Psoas muscle (tissue), 8 donors: ENCODE results near the gene PANK4. TPM values are rescaled to one million over a fixed set of nuclear protein-coding genes. Genes with fewer than 3 reads are reported as not detected.

Source experiments
- ATAC-seq, 4 donors: fragments of 200-7000 bp; cut with Tn5 transposase; one replicate each; pipeline ENCODE4 v1.9.1; 2020; ENCODE audit warnings: moderate library complexity in 3 of 4, mild to moderate bottlenecking in 2 of 4
- DNase-seq, 2 donors: peaks; one replicate each; pipeline ENCODE4 v3.0.0-alpha.2; 2020
- H3K27ac ChIP-seq: fragments of 200-600 bp; one replicate; pipeline ENCODE4 v1.8.0; 2022
- H3K27me3 ChIP-seq, 3 donors: fragments of 200-600 bp in 1 of 3; one replicate each; pipeline versions ENCODE4 v1.6.1 to v1.8.0; 2013 to 2022; ENCODE audit warnings: low read length in 2 of 3, mild to moderate bottlenecking in 2 of 3, moderate library complexity in 1 of 3; ENCODE audit not compliant: insufficient read depth in 3 of 3
- H3K36me3 ChIP-seq, 2 donors: fragments of 200-600 bp in 1 of 2; one replicate each; pipeline versions ENCODE4 v1.6.1 to v1.8.0; 2013 to 2022; ENCODE audit warnings: low read depth in 1 of 2, mild to moderate bottlenecking in 1 of 2, moderate library complexity in 1 of 2; ENCODE audit not compliant: insufficient read depth in 1 of 2
- H3K4me1 ChIP-seq: fragments of 200-600 bp; one replicate; pipeline ENCODE4 v1.8.0; 2022
- H3K4me3 ChIP-seq: fragments of 200-600 bp; one replicate; pipeline ENCODE4 v1.8.0; 2022; ENCODE audit warnings: mild to moderate bottlenecking
- H3K9me3 ChIP-seq: fragments of 200-600 bp; one replicate; pipeline ENCODE4 v1.8.0; 2022
- WGBS, 3 donors: extraction: QIAGEN DNeasy Blood & Tissue Kit; methylation state at CpG; one replicate each; pipeline versions ENCODE4 v1.1.6 to v1.1.7; 2013; 5-methylcytosine and 5-hydroxymethylcytosine counted together
- intact Hi-C, 2 donors: fragments of 100-400 bp; cut with DNase I; formaldehyde crosslinking; loops; one replicate each; pipeline versions ENCODE4 v1.11.0 to v1.14.2; 2022
- polyA plus RNA-seq, 3 donors: library from polyadenylated mRNA; stranded (reverse); fragments of 200-250 nt; gene quantifications; one replicate each; pipeline ENCODE4 v1.2.3, GENCODE V29; 2013
- total RNA-seq, 4 donors: library from RNA; stranded (reverse); fragmentation: NEBNext Ultra II Directional in 2 of 4; extraction: Animal tissue kit (Norgen Biotek cat#: 25700) in 2 of 4; gene quantifications; one replicate each; pipeline versions ENCODE4 v1.2.1 to v1.2.4, GENCODE V29; 2021 to 2023
- TF ChIP-seq, protein P1 (sequence below): fragments of 200-600 bp; IDR thresholded peaks from one replicate; pipeline ENCODE4 v1.8.0; 2022; ENCODE audit warnings: antibody characterized with exemption
- donor health status: healthy with polysubstance abuse.
- donor health status: DM: no; HTN: no; CAD: no; lungs with moderate emphysema.
- donor health status: Bipolar disorder and iron deficiency.
- donor health status: healthy.
- donor health status: DM: yes; HTN: yes; CAD: no.
- donor health status: DM: no; HTN: no; CAD: no.
- donor health status: DM: no; HTN: no; CAD: no.
- donor health status: DM: yes; HTN: yes; CAD: no.

Gene PANK4
- total and polyA plus RNA-seq, 7 donors = 29.0 to 45.1 (median 31.9) TPM

- H3K27ac ChIP-seq = no peak overlapping the region
- WGBS, 3 donors = 78 to 80% (median 79%) methylated on average over 32 to 36 of the region's 36 CpGs
- DNase-seq = no peak
- peaks cover 0 to 5% of the 10 kb centered on the region in 2 donors for H3K36me3 ChIP-seq
- no peaks in the 10 kb centered on the region for H3K4me1 ChIP-seq
- TF ChIP-seq, protein P1, sequence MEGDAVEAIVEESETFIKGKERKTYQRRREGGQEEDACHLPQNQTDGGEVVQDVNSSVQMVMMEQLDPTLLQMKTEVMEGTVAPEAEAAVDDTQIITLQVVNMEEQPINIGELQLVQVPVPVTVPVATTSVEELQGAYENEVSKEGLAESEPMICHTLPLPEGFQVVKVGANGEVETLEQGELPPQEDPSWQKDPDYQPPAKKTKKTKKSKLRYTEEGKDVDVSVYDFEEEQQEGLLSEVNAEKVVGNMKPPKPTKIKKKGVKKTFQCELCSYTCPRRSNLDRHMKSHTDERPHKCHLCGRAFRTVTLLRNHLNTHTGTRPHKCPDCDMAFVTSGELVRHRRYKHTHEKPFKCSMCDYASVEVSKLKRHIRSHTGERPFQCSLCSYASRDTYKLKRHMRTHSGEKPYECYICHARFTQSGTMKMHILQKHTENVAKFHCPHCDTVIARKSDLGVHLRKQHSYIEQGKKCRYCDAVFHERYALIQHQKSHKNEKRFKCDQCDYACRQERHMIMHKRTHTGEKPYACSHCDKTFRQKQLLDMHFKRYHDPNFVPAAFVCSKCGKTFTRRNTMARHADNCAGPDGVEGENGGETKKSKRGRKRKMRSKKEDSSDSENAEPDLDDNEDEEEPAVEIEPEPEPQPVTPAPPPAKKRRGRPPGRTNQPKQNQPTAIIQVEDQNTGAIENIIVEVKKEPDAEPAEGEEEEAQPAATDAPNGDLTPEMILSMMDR = no peak
- intact Hi-C loops = no loop called here
- no peak for ATAC-seq
- no peaks in the 10 kb centered on the region for H3K9me3 ChIP-seq
- H3K27me3 ChIP-seq = peaks cover 0 to 58% (median 9%) of the 10 kb centered on the region in 3 donors
- no peak overlapping the region for H3K4me3 ChIP-seq
Observed at GRCh38 chr1:2502661-2503553, 23.5 kb downstream of the PANK4 start.

DNA sequence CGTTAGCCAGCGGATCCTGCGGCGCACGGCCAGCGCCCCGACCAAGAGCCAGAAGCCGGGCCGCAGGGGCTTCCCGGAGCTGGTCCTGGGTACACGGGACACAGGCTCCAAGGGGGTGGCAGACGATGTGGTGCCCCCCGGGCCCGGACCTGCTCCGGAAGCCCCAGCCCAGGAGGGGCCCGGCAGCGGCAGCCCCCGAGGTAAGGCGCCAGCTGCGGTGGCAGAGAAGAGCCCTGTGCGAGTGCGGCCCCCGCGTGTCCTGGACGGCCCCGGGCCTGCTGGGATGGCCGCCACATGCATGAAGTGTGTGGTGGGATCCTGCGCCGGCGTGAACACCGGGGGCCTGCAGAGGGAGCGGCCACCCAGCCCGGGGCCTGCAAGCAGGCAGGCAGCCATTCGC, 24.2 kb downstream of the PANK4 start:
- Histone ChIP-seq H3K9me3 (no peaks in the 10 kb centered on the region), H3K4me1 (no peaks in the 10 kb centered on the region), H3K36me3 (no peaks in the 10 kb centered on the region), H3K4me3 (no peak overlapping the region), H3K27ac (no peak overlapping the region), H3K27me3 (peaks cover 0 to 58% (median 9%) of the 10 kb centered on the region in 3 donors)
- WGBS, 3 donors = 71 to 81% (median 71%) methylated on average over 29 to 34 of the region's 34 CpGs
- intact Hi-C loops = no loop called here
- no peak for DNase-seq
- no peak for ATAC-seq
- TF ChIP-seq, protein P1 = no peak

DNA sequence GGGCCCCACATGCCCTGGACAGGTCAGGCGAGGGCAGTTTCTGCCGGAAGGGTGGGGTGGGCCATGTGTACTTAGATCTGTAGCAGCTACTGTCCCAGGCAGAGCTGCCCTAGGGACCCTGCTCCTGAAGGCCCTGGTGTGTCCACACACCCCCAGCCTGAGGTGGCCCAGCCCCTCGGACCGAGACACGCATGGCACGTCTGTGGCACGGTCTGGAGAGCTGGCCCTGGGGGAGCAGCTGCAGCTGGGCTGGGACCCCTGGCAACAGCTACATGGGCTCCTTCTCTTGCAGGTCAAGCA, 24.6 kb downstream of the PANK4 start:
- no peak for DNase-seq
- no peak overlapping the region for H3K4me3 ChIP-seq
- no peaks in the 10 kb centered on the region for H3K36me3 ChIP-seq
- 21 to 43% (median 41%) methylated on average over 7 of the region's 7 CpGs for WGBS, 3 donors
- no peaks in the 10 kb centered on the region for H3K9me3 ChIP-seq
- intact Hi-C loops = no loop called here
- ATAC-seq = no peak
- no peak overlapping the region for H3K27ac ChIP-seq
- peaks cover 0 to 61% (median 9%) of the 10 kb centered on the region in 3 donors for H3K27me3 ChIP-seq
- H3K4me1 ChIP-seq = no peaks in the 10 kb centered on the region
- TF ChIP-seq, protein P1 = no peak

DNA sequence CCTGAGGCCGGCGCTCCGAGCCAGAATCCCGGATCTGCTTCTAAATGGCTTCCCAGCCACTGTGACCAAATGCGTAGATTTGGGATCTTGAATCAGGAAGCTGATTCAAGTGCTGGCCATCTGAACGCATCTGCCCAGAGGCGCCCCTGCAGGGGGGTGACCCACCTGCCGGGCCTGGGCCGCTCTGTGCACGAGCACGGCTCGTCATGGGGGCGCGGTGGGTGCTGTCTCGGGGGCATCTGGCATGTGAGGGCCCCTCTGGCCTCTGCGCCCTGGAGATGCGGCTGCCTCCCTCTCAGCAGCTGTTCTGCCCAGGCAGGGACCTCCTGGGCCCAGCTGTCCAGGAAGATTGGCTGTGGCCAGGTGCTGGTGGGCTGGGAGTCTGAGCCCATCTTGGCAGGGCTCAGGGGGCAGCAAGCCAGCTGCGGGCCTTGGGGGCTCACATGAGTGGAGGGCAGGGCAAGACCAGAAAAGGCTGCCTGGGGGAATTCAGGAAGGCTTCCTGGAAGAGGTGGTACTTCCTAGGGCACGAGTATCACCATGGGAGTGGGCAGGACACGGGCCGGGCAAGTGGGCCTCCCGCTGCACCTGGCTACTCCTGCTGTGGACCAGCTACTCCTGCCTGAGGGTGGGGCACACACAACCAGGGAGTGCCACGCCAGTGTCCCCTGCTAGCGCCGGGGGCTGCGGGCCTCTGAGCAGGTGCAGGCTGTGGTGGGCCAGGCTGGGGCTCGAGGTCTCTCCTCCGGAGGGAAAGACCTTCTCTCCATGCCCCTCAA, 25.2 kb downstream of the PANK4 start:
- H3K27ac ChIP-seq = no peak overlapping the region
- intact Hi-C loops = no loop called here
- DNase-seq (no peak), ATAC-seq (no peak)
- H3K4me3 ChIP-seq = no peak overlapping the region
- H3K36me3 ChIP-seq = no peaks in the 10 kb centered on the region
- WGBS, 3 donors = 28 to 34% (median 33%) methylated on average over 24 to 28 of the region's 28 CpGs
- no peaks in the 10 kb centered on the region for H3K9me3 ChIP-seq
- no peaks in the 10 kb centered on the region for H3K4me1 ChIP-seq
- TF ChIP-seq, protein P1 = no peak
- peaks cover 0 to 66% (median 9%) of the 10 kb centered on the region in 3 donors for H3K27me3 ChIP-seq
